DND-41 (cell line): Measurements from ENCODE around the gene PAXIP1.

ENCODE experiments used
- CTCF ChIP-seq: IDR thresholded peaks from 2 replicates; pipeline ENCODE4 v1.5.1; 2012; ENCODE audit warnings: borderline replicate concordance, low read length, moderate library complexity, mild to moderate bottlenecking; ENCODE audit not compliant: poor library complexity, severe bottlenecking; ENCODE audit errors: extremely low read depth
- EZH2 ChIP-seq: IDR thresholded peaks from 3 replicates; pipeline ENCODE4 v1.6.1; 2012; ENCODE audit warnings: borderline replicate concordance, low read depth, mild to moderate bottlenecking, moderate library complexity, low read length, inconsistent platforms; ENCODE audit not compliant: severe bottlenecking

GRCh38 chr7:154968336-154969001 lies 34.5 kb downstream of the PAXIP1 start:
- no peak for TF ChIP-seq CTCF
- TF ChIP-seq EZH2, result no peak
